ENCODE data around the gene CEP112. TPM values are rescaled to one million over a fixed set of nuclear protein-coding genes. Genes with fewer than 3 reads are reported as not detected.

The CEP112 gene
- total and polyA plus RNA-seq, 2 of the 13 experiments (the other 11 are each of a cell fraction or from before 2014, with no cell fraction given) = 1.2 to 3.4 TPM

GRCh38 chr17:66228887-66229782 is 37.2 kb upstream of the CEP112 start, which contains the start of gene APOH (continued):
- TF ChIP-seq ZNF446 (CRISPR knock-in tag; IDR thresholded peaks at IDR 0.05) = peak; percentile 45; the same call in 1 of the 2 replicates
- peak; percentile 75; the same call in 1 of the 2 replicates for TF ChIP-seq KLF12 (CRISPR knock-in tag; IDR thresholded peaks at IDR 0.05; ENCODE audit: borderline replicate concordance)
- peak; percentile 46; the same call in 1 of the 2 replicates for TF ChIP-seq ATF1 (CRISPR knock-in tag; IDR thresholded peaks at IDR 0.05)
- peak; percentile 86; the same call in 1 of the 2 replicates for TF ChIP-seq DNMT3B (CRISPR knock-in tag; conservative IDR thresholded peaks at IDR 0.05)
- peak; percentile 92 for TF ChIP-seq ZMYM2 (CRISPR knock-in tag; IDR thresholded peaks at IDR 0.05)
- TF ChIP-seq ASH2L (IDR thresholded peaks at IDR 0.05; ENCODE audit: insufficient read length, low read depth, low read length) = peak; percentile 71
- TF ChIP-seq HOMEZ (CRISPR knock-in tag; IDR thresholded peaks at IDR 0.05; ENCODE audit: low read depth) = peak; percentile 73; the same call in 1 of the 2 replicates
- TF ChIP-seq ZNF142 (CRISPR knock-in tag; IDR thresholded peaks at IDR 0.05) = peak; percentile 77
- TF ChIP-seq FOSL1 (CRISPR knock-in tag; IDR thresholded peaks at IDR 0.05; ENCODE audit: borderline replicate concordance) = peak; percentile 91
- TF ChIP-seq GMEB1 (CRISPR knock-in tag; IDR thresholded peaks at IDR 0.05; ENCODE audit: borderline replicate concordance) = peak; percentile 51; the same call in 1 of the 2 replicates
- no peak for TF ChIP-seq SETDB1 (CRISPR knock-in tag; IDR thresholded peaks at IDR 0.05; ENCODE audit: borderline replicate concordance)
- peak; percentile 80 for TF ChIP-seq ZNF614 (CRISPR knock-in tag; IDR thresholded peaks at IDR 0.05; ENCODE audit: borderline replicate concordance)
- TF ChIP-seq XRCC5 (optimal IDR thresholded peaks at IDR 0.05; ENCODE audit: low read length) = no peak
- TF ChIP-seq FOSL2 (CRISPR knock-in tag; IDR thresholded peaks at IDR 0.05) = peak; percentile 98
- TF ChIP-seq ZNF766 (CRISPR knock-in tag; IDR thresholded peaks at IDR 0.05; ENCODE audit: borderline replicate concordance) = peak; percentile 86
- no peak for TF ChIP-seq ZNF10 (CRISPR knock-in tag; IDR thresholded peaks at IDR 0.05; ENCODE audit: borderline replicate concordance, low read depth)
- 0 out of 2 replicates have a peak, but pooled peaks have one; percentile 80 for TF ChIP-seq ZNF256 (CRISPR knock-in tag; conservative IDR thresholded peaks at IDR 0.05)
- TF ChIP-seq ZNF777 (CRISPR knock-in tag; IDR thresholded peaks at IDR 0.05) = 0 out of 2 replicates have a peak, but pooled peaks have one; percentile 42
- TF ChIP-seq BRCA1 (CRISPR knock-in tag; IDR thresholded peaks at IDR 0.05) = peak; percentile 87; the same call in 1 of the 2 replicates

All from HepG2 (cell line).